Stimulated activated CD4-positive, alpha-beta T cell treated with anti-CD3 and anti-CD28 coated beads, TNF-alpha, amount 100 ng/mL, for 48 hours (primary cell): ENCODE measurements around the gene ZNF346.

ENCODE experiments used
- DNase-seq, 3 donors: peaks; one replicate each; pipeline ENCODE4 v3.0.0-alpha.2; 2020; ENCODE audit warnings: low read depth in 3 of 3

ZNF346 gene

GRCh38 chr5:177067503-177067902 is 45.0 kb downstream of the ZNF346 start:
- no peak for DNase-seq

GRCh38 chr5:177070536-177071191 is 48.2 kb downstream of the ZNF346 start:
- no peak for DNase-seq

GRCh38 chr5:177071666-177072385 is 49.3 kb downstream of the ZNF346 start:
- peak in 2 of 3 donors; percentile 52 to 62 for DNase-seq

- no peak for DNase-seq
These were observed 54.8 kb downstream of the ZNF346 start for GRCh38 chr5:177077335-177077734.

DNA sequence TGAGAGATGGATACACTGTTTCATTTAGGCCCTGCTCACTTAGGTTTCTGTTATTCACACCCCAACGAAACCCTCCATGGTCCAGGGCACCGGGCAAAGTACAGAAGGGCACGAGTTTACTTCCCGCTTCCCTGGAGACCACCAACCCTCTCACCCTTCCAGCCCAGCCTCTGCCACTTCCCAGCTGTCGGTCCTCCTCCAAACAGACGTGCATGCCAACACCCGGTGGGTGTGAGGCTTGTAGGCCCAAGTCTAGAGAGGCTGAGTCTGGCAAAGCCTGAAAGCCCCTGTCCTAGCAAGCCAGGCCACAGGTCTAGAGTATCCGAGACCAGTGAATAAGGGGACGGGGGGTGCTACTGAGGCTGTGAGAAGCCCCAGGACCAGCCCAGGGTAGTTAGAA is 57.1 kb downstream of the ZNF346 start:
- DNase-seq = no peak

DNA sequence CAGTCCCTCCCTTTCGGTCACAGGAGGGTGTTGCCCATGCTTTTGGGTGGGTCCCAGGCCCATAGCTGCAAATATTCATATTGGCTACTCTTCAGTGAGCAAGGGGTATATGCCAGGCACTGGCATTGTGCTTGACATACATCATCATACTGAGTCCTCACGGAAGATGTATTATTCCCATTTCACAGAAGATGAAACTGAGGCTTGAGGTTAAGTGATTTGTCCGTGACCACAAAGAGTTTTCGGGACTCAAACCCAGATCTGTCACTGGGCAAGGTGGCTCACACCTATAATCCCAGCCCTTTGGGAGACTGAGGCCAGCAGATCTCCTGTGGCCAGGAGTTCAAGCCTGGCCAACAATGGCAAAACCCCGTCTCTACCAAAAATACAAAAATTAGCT is 57.8 kb downstream of the ZNF346 start:
- no peak for DNase-seq

- no peak for DNase-seq
These were observed 59.4 kb downstream of the ZNF346 start for GRCh38 chr5:177081859-177082258.

DNA sequence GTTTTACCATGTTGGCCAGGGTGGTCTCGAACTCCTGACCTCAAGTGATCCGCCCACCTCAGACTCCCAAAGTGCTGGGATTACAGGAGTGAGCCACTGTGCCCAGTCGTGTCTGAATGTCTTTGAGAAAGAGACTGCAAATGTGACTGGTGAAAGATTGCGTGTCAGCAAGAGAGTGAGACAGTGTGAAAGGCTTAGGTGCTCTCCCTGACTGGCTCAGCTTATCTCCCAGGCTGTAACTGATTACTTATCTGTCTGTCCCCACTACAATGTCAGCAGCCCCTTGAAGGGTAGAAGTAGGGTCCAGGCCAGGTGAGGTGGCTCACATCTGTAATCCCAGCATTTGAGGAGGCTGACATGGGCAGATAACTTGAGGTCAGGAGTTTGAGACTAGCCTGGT is 60.9 kb downstream of the ZNF346 start:
- DNase-seq = no peak

GRCh38 chr5:177084175-177084574 is 61.7 kb downstream of the ZNF346 start:
- DNase-seq = no peak

DNA sequence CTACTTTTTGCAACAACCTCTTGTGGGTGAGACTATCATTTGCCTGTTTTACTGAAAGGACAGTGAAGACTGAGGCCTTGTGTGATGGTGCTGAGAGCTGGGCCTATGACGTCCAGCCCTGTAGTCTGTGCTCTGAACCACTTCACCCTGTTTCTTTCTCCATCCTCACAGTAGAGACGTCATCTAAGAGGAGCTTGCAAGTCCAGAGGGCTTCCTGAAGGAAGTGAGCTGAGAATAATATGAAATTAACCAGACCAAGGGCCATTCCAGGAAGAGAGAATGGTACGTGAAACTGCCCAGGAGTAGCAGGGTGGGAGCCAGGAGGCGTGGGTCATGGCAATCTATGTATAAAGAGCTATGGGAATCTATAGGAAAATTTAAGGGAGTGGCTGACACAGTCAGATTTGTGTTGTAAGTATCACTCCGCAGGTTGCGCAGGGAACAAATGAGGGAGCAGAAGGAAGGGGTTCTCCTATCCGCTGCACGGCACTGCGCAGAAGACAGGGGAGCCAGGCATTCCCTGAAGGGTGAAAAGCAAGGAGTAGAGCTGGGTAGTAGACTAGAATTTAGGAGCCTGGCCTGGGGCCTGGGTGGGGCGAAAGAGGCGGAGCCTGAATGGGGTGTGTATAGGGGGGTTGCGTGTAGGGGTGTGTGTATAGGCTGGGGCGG is 63.6 kb downstream of the ZNF346 start:
- DNase-seq = no peak

- peak; percentile 29 to 58 (median 31) for DNase-seq
These were observed 64.3 kb downstream of the ZNF346 start, which contains the start of gene FGFR4 for GRCh38 chr5:177086654-177087397. TSS of gene FGFR4 (plus strand) at chr5:177086915. CDS start at chr5:177089603, 2,688 bp downstream.

DNA sequence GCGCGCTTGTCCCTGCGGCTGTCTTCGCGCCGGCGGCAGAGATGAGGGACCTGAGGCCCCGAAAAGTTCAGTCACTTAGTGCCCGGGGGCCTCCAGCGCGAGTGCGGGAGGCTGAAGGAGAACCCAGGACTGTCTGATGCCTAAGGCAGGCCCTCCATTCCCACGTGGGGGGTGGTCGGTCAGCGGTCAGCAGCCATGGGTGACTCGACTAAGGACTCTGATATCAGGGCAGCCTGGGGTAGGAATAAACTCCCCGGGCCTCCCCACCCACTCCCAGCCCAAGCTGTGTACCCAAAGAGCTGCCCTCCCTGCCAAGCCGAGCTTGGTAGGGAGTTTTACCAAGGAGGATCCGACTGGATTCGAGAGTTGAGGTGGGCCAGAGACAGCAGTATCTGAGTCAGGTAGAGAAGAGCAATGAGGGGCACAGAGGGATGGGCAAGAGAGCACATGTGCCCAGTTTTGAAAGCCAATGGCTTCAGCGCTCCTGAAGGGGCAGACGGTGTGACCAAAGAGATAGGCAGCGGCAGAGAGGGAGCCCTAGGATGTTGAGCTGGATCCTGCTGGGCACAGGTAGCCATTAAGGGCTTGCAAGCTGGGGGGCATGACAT is 65.0 kb downstream of the ZNF346 start:
- DNase-seq = no peak

DNA sequence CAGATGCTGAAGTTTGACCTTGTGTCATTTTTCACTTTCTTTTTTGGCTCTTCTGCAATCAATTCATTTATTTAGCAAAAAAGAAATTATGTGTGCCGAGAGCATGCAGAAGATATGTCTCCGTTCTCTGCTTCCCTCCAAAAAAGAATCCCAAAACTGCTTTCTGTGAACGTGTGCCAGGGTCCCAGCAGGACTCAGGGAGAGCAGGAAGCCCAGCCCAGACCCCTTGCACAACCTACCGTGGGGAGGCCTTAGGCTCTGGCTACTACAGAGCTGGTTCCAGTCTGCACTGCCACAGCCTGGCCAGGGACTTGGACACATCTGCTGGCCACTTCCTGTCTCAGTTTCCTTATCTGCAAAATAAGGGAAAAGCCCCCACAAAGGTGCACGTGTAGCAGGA is 66.6 kb downstream of the ZNF346 start:
- DNase-seq = no peak

DNA sequence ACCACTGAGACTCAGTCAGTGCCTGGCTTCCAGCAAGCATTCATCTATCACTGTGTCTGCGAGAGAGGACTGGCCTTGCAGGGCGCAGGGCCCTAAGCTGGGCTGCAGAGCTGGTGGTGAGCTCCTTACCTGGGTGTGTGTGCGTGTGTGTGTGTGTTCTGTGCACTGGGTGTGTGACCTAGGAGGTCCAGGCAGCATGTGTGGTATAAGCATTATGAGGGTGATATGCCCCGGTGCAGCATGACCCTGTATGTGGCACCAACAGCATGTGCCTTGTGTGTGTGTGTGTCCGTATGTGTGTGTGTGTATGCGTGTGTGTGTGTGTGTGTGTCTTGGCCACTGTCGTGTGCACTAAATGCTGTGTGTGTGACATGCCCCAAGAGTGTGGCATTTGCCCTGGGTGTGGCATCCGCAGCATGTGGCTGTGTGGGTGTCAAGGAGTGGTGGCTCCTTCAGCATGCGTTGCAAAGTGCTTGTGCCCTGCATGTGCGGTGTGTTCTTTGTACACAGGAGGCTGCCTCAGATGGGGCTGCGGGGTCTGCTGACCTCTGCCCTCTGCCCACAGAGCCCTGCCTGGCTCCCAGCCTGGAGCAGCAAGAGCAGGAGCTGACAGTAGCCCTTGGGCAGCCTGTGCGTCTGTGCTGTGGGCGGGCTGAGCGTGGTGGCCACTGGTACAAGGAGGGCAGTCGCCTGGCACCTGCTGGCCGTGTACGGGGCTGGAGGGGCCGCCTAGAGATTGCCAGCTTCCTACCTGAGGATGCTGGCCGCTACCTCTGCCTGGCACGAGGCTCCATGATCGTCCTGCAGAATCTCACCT is 67.5 kb downstream of the ZNF346 start:
- no peak for DNase-seq

DNA sequence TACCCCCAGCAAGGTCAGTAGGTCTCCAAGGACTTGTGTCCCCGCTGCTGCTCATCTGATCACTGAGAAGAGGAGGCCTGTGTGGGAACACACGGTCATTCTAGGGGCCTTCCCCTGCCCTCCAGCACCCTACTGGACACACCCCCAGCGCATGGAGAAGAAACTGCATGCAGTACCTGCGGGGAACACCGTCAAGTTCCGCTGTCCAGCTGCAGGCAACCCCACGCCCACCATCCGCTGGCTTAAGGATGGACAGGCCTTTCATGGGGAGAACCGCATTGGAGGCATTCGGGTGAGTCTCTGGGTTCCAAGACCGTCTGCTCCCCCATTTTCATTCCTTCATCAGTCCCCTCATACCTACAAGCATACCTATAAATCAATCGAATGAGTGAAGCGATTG is 68.3 kb downstream of the ZNF346 start:
- DNase-seq = no peak

- DNase-seq = no peak
These were observed 68.7 kb downstream of the ZNF346 start for GRCh38 chr5:177091232-177091631.

DNA sequence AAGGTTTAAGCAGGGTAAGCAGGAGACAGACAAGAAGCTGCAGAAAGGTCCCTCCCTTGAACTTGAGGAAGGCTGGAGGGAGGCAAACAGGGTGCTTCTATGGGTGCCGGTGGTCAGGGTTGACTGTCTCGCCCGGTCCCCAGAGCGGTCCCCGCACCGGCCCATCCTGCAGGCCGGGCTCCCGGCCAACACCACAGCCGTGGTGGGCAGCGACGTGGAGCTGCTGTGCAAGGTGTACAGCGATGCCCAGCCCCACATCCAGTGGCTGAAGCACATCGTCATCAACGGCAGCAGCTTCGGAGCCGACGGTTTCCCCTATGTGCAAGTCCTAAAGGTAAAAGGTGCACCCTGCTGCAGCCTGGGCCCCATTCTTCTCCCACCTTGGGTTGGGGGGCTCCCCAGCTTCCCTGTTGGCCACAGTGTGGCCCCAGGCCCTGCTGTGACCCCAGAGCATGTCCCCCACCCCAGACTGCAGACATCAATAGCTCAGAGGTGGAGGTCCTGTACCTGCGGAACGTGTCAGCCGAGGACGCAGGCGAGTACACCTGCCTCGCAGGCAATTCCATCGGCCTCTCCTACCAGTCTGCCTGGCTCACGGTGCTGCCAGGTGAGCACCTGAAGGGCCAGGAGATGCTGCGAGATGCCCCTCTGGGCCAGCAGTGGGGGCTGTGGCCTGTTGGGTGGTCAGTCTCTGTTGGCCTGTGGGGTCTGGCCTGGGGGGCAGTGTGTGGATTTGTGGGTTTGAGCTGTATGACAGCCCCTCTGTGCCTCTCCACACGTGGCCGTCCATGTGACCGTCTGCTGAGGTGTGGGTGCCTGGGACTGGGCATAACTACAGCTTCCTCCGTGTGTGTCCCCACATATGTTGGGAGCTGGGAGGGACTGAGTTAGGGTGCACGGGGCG is 69.9 kb downstream of the ZNF346 start:
- DNase-seq = no peak

DNA sequence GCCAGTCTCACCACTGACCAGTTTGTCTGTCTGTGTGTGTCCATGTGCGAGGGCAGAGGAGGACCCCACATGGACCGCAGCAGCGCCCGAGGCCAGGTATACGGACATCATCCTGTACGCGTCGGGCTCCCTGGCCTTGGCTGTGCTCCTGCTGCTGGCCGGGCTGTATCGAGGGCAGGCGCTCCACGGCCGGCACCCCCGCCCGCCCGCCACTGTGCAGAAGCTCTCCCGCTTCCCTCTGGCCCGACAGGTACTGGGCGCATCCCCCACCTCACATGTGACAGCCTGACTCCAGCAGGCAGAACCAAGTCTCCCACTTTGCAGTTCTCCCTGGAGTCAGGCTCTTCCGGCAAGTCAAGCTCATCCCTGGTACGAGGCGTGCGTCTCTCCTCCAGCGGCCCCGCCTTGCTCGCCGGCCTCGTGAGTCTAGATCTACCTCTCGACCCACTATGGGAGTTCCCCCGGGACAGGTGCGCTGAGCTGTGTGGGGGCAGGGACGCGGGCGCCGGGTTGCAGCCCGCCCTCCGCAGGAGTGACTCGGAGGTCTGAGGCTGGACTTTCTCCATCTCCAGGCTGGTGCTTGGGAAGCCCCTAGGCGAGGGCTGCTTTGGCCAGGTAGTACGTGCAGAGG is 70.7 kb downstream of the ZNF346 start:
- no peak for DNase-seq

DNA sequence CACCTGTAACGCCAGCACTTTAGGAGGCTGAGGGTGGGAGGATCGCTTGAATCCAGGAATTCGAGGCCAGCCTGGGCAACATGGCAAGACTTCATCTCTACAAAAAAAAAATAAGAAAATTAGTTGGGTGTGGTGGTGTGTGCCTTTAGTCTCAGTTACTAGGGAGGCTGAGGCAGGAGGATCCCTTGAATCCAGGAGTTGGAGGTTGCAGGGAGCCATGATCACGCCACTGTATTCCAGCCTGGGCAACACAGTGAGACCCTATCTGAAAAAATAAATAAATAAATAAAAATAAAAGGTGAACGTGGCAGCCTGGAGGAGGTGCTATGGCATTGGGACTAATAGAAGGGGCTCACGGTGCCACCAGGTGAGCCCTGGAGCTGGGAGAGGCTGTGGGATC is 71.3 kb downstream of the ZNF346 start:
- DNase-seq = no peak
